ENCODE data around the gene GAB2.

- TF ChIP-seq, protein P1, sequence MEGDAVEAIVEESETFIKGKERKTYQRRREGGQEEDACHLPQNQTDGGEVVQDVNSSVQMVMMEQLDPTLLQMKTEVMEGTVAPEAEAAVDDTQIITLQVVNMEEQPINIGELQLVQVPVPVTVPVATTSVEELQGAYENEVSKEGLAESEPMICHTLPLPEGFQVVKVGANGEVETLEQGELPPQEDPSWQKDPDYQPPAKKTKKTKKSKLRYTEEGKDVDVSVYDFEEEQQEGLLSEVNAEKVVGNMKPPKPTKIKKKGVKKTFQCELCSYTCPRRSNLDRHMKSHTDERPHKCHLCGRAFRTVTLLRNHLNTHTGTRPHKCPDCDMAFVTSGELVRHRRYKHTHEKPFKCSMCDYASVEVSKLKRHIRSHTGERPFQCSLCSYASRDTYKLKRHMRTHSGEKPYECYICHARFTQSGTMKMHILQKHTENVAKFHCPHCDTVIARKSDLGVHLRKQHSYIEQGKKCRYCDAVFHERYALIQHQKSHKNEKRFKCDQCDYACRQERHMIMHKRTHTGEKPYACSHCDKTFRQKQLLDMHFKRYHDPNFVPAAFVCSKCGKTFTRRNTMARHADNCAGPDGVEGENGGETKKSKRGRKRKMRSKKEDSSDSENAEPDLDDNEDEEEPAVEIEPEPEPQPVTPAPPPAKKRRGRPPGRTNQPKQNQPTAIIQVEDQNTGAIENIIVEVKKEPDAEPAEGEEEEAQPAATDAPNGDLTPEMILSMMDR (IDR thresholded peaks at IDR 0.05), result no peak
- TF ChIP-seq POLR2A (IDR thresholded peaks at IDR 0.05), result no peak
Measured at GRCh38 chr11:78370406-78371172, 47.0 kb downstream of the GAB2 start.

All from lower leg skin (tissue), 3 donors.